Effector memory CD8-positive, alpha-beta T cell (primary cell): ENCODE results near the gene SMYD3.

ENCODE experiments used
- ATAC-seq: fragments of 150-1000 bp; cut with Tn5 transposase; replicated peaks from 2 replicates; pipeline ENCODE4 v1.10.0; 2021; ENCODE audit warnings: mild to moderate bottlenecking, moderate library complexity
- DNase-seq, 3 experiments: peaks; one replicate each; pipeline ENCODE4 v3.0.0; 2021
- H3K27ac Mint-ChIP-seq, 2 donors: one replicate each; pipeline ENCODE4 v1.8.0; 2022; ENCODE audit warnings: mild to moderate bottlenecking in 2 of 2, mixed read lengths in 2 of 2, moderate library complexity in 2 of 2
- H3K27me3 Mint-ChIP-seq, 2 donors: one replicate each; pipeline ENCODE4 v1.8.0; 2022; ENCODE audit warnings: mixed read lengths in 2 of 2
- H3K36me3 Mint-ChIP-seq: one replicate; pipeline ENCODE4 v1.8.0; 2022; ENCODE audit warnings: mild to moderate bottlenecking, moderate library complexity, mixed read lengths; ENCODE audit not compliant: insufficient read depth
- H3K4me1 Mint-ChIP-seq, 2 donors: one replicate each; pipeline ENCODE4 v1.8.0; 2022; ENCODE audit warnings: low read depth in 2 of 2, mixed read lengths in 2 of 2
- H3K4me3 Mint-ChIP-seq, 2 donors: one replicate each; pipeline ENCODE4 v1.8.0; 2022; ENCODE audit warnings: mild to moderate bottlenecking in 2 of 2, mixed read lengths in 2 of 2, moderate library complexity in 2 of 2
- H3K9me3 Mint-ChIP-seq, 2 donors: one replicate each; pipeline ENCODE4 v1.8.0; 2022; ENCODE audit warnings: mixed read lengths in 2 of 2

SMYD3 gene

DNA sequence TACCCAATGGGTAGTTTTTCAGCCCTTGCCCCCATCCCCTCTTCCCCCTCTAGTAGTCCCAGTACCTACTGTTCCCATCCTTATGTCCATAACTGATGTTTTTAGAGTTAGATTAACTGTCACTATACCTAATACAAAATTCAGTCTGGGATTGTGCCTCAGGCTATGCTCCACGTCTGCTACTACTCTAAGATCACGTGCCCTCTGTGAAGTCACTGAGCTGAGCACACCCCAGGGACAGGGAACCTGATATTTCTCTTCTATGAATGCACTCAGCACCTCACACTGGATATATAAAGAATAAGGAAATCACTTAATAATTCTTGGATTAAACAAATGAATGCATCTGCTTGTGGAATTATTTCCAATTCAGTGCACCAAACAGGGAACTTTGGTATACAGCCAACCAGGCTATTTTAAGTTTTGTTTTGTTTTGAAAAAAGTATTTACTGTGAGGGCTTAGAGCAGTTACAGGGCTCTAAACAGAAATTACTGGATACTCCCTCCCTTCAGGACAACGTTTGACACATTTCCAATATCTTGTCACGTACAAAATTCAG, 307.9 kb downstream of the SMYD3 start:
- no peak for DNase-seq
- H3K27ac Mint-ChIP-seq, result no peak overlapping the region
- no peak for ATAC-seq
- H3K36me3 Mint-ChIP-seq, result no peaks in the 10 kb centered on the region
- H3K27me3 Mint-ChIP-seq, result no peaks in the 10 kb centered on the region
- H3K4me3 Mint-ChIP-seq, result no peak overlapping the region
- no peaks in the 10 kb centered on the region for H3K9me3 Mint-ChIP-seq
- H3K4me1 Mint-ChIP-seq, result no peaks in the 10 kb centered on the region

DNA sequence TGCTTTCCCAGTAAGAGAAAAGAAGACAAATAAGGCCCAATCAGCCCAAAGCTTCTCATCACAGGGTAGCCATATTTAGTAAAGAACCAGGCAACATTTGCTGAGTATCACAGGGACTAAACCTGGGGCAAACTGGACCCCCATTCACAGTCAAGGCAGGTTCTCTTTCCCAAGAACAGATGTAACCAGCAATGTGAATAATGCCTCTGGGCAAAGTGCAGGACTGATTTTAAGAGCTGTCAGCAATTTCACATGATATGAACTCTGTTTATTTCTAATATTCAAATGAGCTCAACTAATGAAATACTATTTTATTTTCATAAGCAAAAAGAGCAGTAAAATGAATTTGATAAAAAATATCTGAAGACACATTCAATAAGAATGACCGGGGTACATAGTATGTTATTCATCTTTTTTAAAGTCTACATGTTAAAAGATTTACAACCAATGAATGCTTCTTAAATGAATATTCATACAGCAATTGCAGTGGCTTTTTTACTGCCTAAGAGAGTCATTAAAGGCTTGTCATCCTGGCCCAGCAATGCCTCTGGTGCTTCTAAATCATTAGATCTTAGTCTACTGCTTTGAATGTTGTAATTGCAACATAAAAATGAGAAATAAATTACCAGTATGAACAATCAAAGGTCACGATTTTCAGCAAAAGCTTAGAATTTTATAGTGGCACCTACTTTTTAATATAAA, 308.8 kb downstream of the SMYD3 start:
- H3K27ac Mint-ChIP-seq, result no peak overlapping the region
- H3K36me3 Mint-ChIP-seq, result no peaks in the 10 kb centered on the region
- no peak overlapping the region for H3K4me3 Mint-ChIP-seq
- no peaks in the 10 kb centered on the region for H3K27me3 Mint-ChIP-seq
- no peaks in the 10 kb centered on the region for H3K4me1 Mint-ChIP-seq
- no peak for DNase-seq
- no peaks in the 10 kb centered on the region for H3K9me3 Mint-ChIP-seq
- no peak for ATAC-seq

DNA sequence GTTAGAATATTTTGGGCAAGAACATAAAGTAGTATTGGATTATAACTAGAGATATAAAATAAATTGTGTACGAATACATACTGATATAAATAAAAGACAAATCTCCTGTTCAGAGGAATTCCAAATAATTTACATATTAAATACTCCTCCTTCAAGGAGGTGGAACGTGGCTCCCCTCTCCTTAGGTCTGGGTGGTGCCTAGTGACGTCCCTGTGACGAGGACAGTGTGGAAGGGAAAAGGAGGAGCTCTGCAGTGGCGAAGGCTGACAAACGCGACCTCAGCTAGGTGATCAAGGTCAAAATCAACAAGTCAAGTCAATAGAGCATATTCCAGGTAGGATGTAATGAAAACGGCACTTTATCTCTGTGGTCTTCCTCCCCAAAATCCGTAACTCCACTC, 310.0 kb downstream of the SMYD3 start:
- DNase-seq (no peak), ATAC-seq (no peak)
- H3K27ac Mint-ChIP-seq, result no peak overlapping the region
- no peaks in the 10 kb centered on the region for H3K4me1 Mint-ChIP-seq
- H3K9me3 Mint-ChIP-seq, result no peaks in the 10 kb centered on the region
- H3K36me3 Mint-ChIP-seq, result no peaks in the 10 kb centered on the region
- no peak overlapping the region for H3K4me3 Mint-ChIP-seq
- no peaks in the 10 kb centered on the region for H3K27me3 Mint-ChIP-seq

DNA sequence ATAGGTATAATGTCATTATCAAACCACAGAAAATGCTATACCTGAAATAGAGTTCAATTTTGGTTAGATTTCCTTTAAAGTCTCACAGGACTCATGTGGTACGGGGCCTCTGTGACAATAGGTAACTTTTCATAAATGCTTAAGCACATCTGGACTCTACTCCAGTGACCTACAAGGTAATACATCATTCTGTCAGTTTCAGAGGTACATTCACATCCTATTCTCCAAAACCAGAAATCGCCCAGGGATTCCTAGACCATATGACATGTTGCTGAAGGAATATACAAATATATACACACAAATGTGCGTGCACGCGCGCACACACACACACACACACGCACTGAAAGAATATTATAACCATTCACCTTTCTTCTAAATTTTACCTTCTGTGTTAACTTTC, 311.8 kb downstream of the SMYD3 start:
- no peak for ATAC-seq

DNA sequence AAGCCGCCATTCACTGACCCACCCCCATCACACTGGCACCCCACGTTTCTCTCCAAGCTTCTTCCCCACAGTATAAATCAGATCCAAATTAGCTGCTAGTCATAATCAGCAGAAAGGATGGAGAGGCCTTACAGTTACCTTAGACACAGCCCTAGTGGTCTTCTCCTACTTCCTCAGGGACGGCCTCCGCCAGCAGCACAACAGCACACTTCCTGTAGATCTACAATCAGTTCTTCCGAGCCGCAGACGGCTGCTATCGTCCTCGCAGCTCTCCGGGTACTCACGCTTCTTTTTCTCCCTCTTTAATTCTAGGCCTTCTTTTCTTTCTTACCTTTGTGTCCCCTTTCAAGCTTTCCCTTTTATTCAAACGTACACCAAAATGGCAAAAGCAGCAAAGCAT, 313.5 kb downstream of the SMYD3 start:
- H3K9me3 Mint-ChIP-seq, result no peaks in the 10 kb centered on the region

More for the DNA sequence above, 311.8 kb downstream of the SMYD3 start:
- Mint-ChIP-seq H3K4me1 (no peaks in the 10 kb centered on the region), H3K9me3 (no peaks in the 10 kb centered on the region), H3K27me3 (no peaks in the 10 kb centered on the region), H3K4me3 (no peak overlapping the region), H3K27ac (no peak overlapping the region), H3K36me3 (peaks cover under 1% of the 10 kb centered on the region)
- no peak for DNase-seq

DNA sequence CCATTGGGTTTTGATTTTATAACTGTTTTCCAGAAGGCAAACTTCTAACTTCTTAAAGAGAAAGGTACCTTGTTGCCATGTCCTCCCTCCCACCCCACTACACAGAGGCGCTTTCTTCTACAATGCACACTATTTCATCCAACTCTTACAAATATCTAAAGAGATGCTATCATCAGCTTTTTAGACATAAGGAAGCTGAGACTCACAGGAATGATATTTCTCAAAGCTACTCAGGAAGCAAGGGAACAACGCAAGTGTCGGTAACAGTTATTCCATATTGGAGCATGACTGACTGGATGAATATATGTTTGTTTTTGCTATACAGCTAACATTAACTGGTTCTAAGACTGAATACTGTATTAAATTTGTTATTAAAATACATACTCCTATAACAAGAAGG, 318.0 kb downstream of the SMYD3 start:
- no peaks in the 10 kb centered on the region for H3K9me3 Mint-ChIP-seq
- H3K27ac Mint-ChIP-seq, result no peak overlapping the region
- no peaks in the 10 kb centered on the region for H3K4me1 Mint-ChIP-seq
- no peak overlapping the region for H3K4me3 Mint-ChIP-seq
- peaks cover 3% of the 10 kb centered on the region for H3K36me3 Mint-ChIP-seq
- no peaks in the 10 kb centered on the region for H3K27me3 Mint-ChIP-seq
- DNase-seq (no peak), ATAC-seq (no peak)

More for the DNA sequence above, 313.5 kb downstream of the SMYD3 start:
- Mint-ChIP-seq H3K36me3 (peaks cover 3% of the 10 kb centered on the region), H3K4me1 (no peaks in the 10 kb centered on the region), H3K27ac (no peak overlapping the region), H3K27me3 (no peaks in the 10 kb centered on the region), H3K4me3 (no peak overlapping the region)
- DNase-seq, result no peak
- no peak for ATAC-seq

DNA sequence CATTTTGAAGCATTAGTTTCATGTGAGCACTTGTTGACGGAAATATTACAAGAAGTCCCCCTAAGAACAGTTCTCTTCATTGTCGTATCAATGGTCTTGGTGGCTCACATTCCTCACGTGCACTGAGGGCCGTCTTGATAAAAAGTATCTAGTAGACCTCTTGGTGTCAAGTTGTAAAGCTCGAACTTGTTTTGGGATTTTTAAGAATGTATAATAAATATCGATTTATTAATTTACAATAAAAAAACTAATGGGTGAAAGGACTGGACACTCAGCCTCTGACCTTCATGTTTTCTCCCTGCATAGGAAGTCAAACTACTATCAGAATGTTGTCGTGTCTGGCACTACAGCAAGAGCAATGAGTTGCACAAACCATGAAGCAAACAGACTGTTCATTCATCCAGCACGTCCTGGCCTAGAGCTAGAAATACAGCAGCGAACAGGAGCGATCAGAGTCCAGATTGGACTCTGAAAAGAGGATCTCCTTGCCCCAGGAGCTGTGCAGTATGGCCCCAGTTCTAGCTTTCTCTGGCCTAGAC, 319.2 kb downstream of the SMYD3 start:
- DNase-seq (no peak), ATAC-seq (no peak)
- Mint-ChIP-seq H3K27me3 (no peaks in the 10 kb centered on the region), H3K9me3 (no peaks in the 10 kb centered on the region), H3K36me3 (peaks cover 3% of the 10 kb centered on the region), H3K27ac (no peak overlapping the region), H3K4me3 (no peak overlapping the region), H3K4me1 (no peaks in the 10 kb centered on the region)

DNA sequence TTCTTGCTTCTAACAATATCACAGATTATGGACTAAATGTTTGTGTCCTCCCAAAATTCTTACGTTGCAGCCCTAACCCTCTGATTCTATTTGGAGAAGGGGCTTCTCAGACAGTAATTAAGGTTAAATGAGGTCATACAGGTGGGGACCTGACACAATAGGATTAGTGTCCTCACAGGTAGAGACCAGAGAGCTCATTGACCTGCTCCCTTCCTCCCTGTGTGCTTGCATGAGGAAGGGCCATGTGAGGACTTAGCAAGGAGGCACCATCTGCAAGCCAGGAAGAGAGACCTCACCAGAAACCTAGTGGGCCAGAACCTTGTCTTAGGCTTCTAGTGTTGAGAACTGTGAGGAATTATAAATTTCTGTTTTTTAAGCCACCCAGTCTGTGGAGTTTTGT, 322.6 kb downstream of the SMYD3 start:
- DNase-seq (no peak), ATAC-seq (no peak)
- Mint-ChIP-seq H3K4me3 (no peak overlapping the region), H3K27me3 (no peaks in the 10 kb centered on the region), H3K27ac (no peak overlapping the region), H3K9me3 (no peaks in the 10 kb centered on the region), H3K4me1 (peaks cover 1 to 8% of the 10 kb centered on the region in 2 donors), H3K36me3 (no peaks in the 10 kb centered on the region)

DNA sequence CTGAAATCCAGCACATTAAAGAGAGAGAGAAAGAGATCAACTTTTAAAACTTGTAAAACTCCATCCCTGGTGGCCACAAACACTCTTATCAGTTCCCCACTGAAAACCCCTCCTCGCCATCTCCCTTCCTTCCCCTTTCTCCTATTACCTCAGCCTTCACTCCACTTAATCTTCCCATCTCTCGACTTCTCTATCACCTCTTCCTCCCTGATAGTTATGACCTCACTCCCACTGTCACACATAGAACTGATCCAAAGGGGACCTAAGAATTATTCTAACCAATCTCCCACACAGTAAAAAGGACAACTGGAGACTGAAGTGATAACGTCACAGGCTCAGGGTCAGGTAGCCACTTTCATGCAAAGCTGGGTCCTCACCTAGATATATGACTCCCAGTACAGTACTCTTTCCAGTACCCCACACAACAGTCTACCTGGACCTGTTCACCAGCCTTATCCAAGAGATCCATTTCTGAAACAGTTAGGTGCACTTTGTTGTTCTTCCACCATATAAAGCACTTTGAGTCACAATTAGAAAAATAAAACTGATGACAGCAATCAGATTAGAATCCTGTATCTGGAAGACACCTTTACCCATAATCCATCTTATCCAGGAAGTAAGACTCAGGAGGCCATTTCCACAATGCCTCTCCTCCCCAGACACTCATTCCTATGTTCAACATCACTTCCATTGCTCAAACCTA, 324.8 kb downstream of the SMYD3 start:
- no peak for ATAC-seq
- H3K4me3 Mint-ChIP-seq, result no peak overlapping the region
- H3K4me1 Mint-ChIP-seq, result peaks cover 1 to 8% of the 10 kb centered on the region in 2 donors
- H3K27ac Mint-ChIP-seq, result no peak overlapping the region
- H3K27me3 Mint-ChIP-seq, result no peaks in the 10 kb centered on the region
- H3K36me3 Mint-ChIP-seq, result no peaks in the 10 kb centered on the region
- DNase-seq, result no peak
- H3K9me3 Mint-ChIP-seq, result no peaks in the 10 kb centered on the region

DNA sequence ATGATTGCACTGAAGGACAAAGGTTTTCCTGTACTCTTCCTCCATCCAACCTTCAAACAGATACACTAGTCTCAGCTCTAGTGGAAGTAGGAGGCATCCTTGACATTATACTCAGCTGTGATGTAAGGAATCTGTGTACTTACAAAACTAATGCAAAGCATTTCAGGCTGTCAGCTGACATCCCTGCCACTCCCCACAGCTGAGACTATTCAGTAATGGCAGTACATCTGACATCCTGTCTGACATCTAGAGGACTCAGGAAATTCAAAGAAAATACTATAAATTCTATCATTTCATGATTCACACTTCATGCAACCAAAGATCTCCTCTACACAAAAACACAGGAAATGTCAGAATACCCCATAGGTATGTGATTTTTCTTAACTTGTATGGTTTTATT, 325.8 kb downstream of the SMYD3 start:
- Mint-ChIP-seq H3K27ac (no peak overlapping the region), H3K4me3 (no peak overlapping the region)
- ATAC-seq, result no peak

DNA sequence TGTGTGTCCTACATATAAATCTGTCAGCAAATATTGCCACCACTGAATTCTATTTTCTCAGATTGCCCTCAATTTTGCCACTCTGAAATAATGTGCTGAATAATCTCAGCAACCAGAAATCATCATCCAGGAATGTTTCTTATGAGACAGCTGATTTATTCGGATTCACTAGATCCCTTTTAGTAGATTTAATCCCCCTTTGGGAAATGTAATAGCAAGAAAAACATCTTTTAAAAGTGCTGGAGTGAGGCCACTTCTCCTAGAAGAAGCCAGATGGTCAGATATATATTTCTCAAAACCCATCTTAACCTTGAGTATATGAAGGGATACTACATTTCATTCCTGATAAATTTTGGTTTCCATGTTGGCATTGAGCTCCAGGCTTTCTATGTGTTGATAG, 327.7 kb downstream of the SMYD3 start:
- no peak overlapping the region for H3K27ac Mint-ChIP-seq
- ATAC-seq, result no peak
- peaks cover 3% of the 10 kb centered on the region for H3K36me3 Mint-ChIP-seq
- DNase-seq, result no peak
- H3K27me3 Mint-ChIP-seq, result no peaks in the 10 kb centered on the region
- H3K4me3 Mint-ChIP-seq, result no peak overlapping the region
- H3K9me3 Mint-ChIP-seq, result no peaks in the 10 kb centered on the region
- H3K4me1 Mint-ChIP-seq, result peaks cover 1 to 8% of the 10 kb centered on the region in 2 donors

More for the DNA sequence above, 325.8 kb downstream of the SMYD3 start:
- Mint-ChIP-seq H3K36me3 (peaks cover 3% of the 10 kb centered on the region), H3K9me3 (no peaks in the 10 kb centered on the region), H3K4me1 (peaks cover 1 to 8% of the 10 kb centered on the region in 2 donors), H3K27me3 (no peaks in the 10 kb centered on the region)
- no peak for DNase-seq

DNA sequence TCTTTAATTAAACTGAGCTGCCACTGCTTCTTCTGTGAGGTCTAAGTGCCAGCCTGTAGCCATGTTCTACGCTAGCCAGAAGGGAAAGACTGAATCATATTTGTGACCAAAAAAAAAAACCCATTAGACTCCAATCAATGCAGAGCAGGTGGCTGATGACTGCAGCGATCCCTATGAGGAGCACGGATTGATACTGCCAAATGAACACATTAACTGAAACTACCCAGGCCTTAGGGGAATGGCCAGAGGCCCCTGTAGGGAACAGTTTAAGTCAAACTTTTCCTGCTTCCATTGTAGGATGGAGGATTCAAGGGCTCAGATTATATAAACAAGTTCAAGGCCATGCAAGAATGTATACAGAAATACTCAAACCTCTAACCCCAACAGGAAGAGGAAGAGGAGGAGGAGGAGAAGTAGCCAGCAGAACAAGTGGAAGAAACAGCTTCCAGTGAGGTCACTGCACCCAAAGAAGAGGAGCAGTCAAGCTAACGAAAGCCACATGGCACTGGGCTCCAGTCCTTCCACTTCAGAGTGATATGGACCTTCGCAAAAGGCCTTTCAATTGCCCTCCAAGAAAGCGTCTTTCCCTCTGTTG, 328.3 kb downstream of the SMYD3 start:
- no peak overlapping the region for H3K27ac Mint-ChIP-seq
- ATAC-seq (no peak), DNase-seq (no peak)
- H3K27me3 Mint-ChIP-seq, result no peaks in the 10 kb centered on the region
- H3K4me1 Mint-ChIP-seq, result peaks cover 1 to 8% of the 10 kb centered on the region in 2 donors
- no peaks in the 10 kb centered on the region for H3K9me3 Mint-ChIP-seq
- no peak overlapping the region for H3K4me3 Mint-ChIP-seq
- peaks cover 3% of the 10 kb centered on the region for H3K36me3 Mint-ChIP-seq

DNA sequence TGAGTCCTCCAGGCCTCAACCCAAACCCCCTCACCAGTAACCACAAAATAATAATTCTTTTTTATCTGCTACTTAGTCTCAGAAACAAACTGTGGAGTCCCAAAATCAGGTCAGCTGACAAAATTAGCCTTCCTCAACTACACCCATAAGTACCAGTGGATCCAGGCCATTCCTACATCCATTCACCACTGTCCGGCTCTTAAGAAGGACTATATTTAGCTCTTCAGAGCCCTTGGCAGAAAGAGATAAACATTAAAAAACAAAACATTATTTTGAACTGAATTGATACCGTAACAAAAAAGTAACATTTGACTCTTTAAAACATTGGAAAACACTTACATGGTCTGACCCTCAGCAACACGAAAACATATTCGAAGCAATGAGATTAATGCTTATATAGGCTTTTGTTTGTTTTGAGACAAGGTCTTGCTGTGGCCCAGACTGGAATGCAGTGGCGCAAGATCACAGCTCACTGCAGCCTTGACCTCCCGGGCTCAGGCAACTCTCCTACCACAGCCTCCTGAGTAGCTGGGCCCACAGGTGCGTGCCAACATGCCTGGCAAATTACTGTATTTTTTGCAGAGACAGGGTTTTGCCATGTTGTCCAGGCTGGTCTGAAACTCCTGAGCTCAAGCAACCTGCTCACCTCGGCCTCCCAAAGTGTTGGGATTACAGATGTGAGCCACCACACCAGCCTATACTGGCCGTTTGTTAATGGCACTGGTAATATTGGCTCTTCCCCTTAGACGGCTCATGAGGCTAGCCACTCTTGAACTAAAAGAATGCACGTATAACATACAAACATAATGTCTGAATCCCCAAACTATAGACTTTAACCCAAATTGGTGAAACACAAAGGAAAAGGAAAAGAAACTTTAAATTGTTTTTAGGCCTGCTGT, 330.7 kb downstream of the SMYD3 start:
- ATAC-seq, result no peak
- Mint-ChIP-seq H3K9me3 (no peaks in the 10 kb centered on the region), H3K36me3 (peaks cover 5% of the 10 kb centered on the region), H3K27me3 (no peaks in the 10 kb centered on the region), H3K27ac (no peak overlapping the region), H3K4me1 (no peaks in the 10 kb centered on the region), H3K4me3 (no peak overlapping the region)
- DNase-seq, result no peak
